Suprapubic skin (tissue), 4 donors: Measurements from ENCODE around the gene PAK5.

Source experiments
- EP300 ChIP-seq: sonication (generic); formaldehyde crosslinking; IDR thresholded peaks from one replicate; pipeline ENCODE4 v1.6.1; 2017; ENCODE audit warnings: antibody characterized with exemption
- POLR2A ChIP-seq, 2 donors: fragments of 450-650 bp; IDR thresholded peaks; one replicate each; pipeline ENCODE4 v1.6.1; 2017; ENCODE audit warnings: antibody characterized with exemption in 2 of 2, mild to moderate bottlenecking in 2 of 2, moderate library complexity in 2 of 2
- POLR2AphosphoS5 ChIP-seq, 3 donors: sonication (generic); formaldehyde crosslinking; IDR thresholded peaks; one replicate each; pipeline ENCODE4 v1.6.1; 2017; ENCODE audit warnings: antibody characterized with exemption in 3 of 3
- TF ChIP-seq, protein P1 (sequence below), 2 donors: fragments of 200-600 bp in 1 of 2; fragments of 450-650 bp in 1 of 2; sonication (generic) in 1 of 2; IDR thresholded peaks; one replicate each; pipeline ENCODE4 v1.5.1; 2016 to 2019; ENCODE audit warnings: antibody characterized with exemption in 2 of 2, mild to moderate bottlenecking in 1 of 2, moderate library complexity in 1 of 2

GRCh38 chr20:9588706-9589105, 250.2 kb downstream of the PAK5 start:
- TF ChIP-seq, protein P1, sequence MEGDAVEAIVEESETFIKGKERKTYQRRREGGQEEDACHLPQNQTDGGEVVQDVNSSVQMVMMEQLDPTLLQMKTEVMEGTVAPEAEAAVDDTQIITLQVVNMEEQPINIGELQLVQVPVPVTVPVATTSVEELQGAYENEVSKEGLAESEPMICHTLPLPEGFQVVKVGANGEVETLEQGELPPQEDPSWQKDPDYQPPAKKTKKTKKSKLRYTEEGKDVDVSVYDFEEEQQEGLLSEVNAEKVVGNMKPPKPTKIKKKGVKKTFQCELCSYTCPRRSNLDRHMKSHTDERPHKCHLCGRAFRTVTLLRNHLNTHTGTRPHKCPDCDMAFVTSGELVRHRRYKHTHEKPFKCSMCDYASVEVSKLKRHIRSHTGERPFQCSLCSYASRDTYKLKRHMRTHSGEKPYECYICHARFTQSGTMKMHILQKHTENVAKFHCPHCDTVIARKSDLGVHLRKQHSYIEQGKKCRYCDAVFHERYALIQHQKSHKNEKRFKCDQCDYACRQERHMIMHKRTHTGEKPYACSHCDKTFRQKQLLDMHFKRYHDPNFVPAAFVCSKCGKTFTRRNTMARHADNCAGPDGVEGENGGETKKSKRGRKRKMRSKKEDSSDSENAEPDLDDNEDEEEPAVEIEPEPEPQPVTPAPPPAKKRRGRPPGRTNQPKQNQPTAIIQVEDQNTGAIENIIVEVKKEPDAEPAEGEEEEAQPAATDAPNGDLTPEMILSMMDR (IDR thresholded peaks at IDR 0.05), result no peak
- no peak for TF ChIP-seq POLR2A (IDR thresholded peaks at IDR 0.05)
- no peak for TF ChIP-seq EP300
- no peak for TF ChIP-seq POLR2AphosphoS5 (IDR thresholded peaks at IDR 0.05)
